Effector CD8-positive, alpha-beta T cell (primary cell): ENCODE measurements around the gene AP1S1.
"Not testable (repeated sequence)": the region's sequence is repeated elsewhere in the genome, so short reads cannot be mapped to it uniquely, and the experiment has no call there.

Experiments
- DNase-seq: peaks from one replicate; lab custom pipeline; 2025; lab: John Stamatoyannopoulos, UW

The AP1S1 gene

GRCh38 chr7:101170617-101171441 is 16.6 kb downstream of the AP1S1 start:
- peak; percentile 9 for DNase-seq

DNA sequence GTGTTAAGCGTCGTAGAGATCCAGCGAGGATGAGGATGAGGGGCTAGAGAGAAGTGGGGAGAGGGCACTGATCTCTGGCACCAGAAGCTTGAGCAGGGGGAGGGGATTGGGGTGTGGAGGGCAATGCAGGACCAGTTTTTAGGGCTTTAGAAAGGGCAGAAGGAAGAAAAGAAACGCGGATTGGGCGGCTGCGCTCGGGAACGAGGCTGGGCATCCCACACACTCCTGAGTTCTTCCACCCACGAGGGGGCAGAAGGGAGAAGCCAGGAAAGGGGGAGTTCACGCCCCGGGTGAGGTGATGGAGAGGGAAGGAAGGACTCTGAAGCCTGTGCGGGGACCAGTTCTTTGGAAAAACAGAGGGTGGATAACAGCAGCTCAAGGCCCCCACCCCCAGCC is 17.2 kb downstream of the AP1S1 start:
- DNase-seq: no peak

DNA sequence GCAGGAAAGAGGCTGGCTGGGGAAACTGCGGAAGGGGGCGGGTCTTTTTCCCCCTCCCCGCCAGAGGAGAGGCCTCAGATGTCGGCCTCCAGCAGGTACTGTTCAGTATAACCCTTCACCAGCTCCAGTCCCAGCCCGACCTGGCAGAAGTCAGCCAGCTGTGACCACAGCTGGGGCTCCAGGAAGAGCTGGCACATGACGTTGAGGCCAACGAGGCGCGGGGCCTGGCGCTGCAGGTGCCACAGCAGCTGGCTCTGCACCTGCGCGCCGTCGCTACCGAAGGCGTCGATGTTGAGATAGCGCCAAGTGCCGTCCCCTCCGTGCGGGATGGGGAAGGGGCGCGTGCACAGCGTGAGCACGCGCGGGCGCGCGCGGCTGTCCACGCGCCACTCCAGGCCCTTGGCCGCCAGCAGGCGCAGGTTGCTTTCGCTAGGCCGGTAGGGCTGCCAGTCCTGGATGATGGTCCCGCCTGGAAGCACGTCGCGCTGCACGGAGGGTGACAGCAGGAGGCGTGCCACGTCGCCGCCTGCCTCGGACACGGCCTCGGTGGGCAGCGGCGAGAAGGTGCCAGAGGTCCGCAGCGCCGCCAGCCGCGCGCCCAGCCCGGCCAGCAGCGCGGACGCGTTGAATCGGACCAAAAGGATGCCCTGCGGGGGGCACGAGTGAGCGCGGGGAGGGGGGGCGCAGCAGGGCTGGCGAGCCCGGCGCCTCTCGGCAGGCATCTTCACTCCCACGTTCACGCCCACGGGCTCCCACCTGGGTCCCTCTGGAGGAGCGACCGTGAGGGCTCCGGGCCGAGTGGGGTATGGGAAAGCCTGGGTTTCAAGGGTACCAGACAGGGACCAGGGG is 18.0 kb downstream of the AP1S1 start:
- no peak for DNase-seq

DNA sequence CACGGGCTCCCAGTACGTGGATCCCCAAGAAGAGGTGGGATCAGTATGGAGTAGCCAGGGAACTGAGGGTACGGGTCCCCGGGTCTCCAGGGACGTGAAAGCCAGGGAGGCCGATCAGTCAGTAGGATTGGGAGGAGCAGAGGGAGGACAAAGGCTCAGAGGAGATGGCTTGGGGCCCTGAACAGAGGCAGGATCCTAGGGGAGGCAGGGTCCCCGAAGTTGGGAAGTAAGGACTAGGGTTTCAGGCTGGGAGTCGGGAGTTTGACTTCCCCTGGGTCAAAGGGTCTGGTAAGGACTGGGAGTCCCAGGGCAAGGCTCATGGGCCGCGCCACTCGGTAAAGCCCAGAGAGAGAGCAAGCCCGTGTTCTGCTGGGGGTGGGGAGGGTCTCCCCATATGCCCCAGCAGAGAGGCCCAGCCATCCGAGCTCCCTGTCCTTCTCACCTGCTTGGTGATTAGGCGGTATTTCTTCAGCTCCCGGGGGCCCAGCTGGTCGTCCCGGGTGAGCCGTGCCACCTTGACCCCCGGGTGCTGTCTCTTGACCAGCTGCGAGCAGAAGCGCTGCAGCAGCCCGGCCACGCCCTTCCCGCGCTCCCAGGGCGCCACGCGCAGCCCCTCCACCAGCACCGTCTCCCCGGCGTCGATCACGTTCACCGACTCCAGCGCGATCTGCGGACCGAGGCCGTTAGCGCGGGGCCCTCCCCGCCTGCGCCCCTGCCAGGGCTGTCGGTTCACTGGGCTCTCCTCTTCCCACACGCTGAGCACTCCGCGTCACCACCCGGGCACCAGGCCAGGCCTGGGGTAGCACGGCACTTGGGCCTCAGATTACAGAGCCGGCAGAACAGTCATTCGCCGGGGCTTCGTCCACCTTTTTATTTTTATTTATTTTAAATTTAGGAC is 18.8 kb downstream of the AP1S1 start:
- DNase-seq: no peak

GRCh38 chr7:101173752-101174244 is 19.5 kb downstream of the AP1S1 start:
- DNase-seq: peak; percentile 45

DNA sequence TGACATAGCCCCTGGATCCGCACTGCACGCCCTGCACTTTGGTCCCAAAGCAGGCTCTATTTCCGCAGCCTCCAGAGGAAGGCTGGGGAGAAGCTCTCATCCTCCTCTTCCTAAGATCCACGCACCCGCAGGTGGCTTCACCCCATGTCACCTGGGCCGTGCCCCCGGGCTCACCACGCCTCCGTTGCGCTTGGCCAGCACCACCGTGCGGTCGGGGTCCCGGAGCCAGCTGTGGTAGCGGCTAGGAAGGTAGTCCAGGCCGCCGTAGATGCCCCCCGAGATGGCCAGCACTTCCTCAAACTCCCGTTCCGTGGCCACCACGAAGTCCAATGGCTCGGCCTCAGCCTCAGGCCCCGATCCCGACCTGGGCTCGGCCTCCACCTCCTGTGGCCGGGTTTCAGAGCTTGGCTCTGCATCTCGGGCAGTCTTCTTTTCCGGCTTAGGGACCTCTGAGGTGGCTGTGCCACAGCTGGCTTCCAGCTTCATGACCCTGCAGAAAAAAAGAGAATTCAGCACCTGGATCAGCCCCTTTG is 20.1 kb downstream of the AP1S1 start:
- DNase-seq: no peak

- DNase-seq: no peak
Measured at GRCh38 chr7:101175664-101176063, 21.4 kb downstream of the AP1S1 start.

GRCh38 chr7:101177644-101178043 is 23.4 kb downstream of the AP1S1 start:
- no peak for DNase-seq

- no peak for DNase-seq
Measured at GRCh38 chr7:101179117-101179516, 24.8 kb downstream of the AP1S1 start.

GRCh38 chr7:101179713-101180112 is 25.4 kb downstream of the AP1S1 start:
- DNase-seq: no peak

- no peak for DNase-seq
Measured at GRCh38 chr7:101180130-101180755, 26.0 kb downstream of the AP1S1 start, which contains the start of gene NAT16. Gene NAT16, minus strand, starts transcription at chr7:101180293. Its CDS starts 5,486 bp downstream, at chr7:101174807.

- DNase-seq: no peak
Measured at GRCh38 chr7:101185258-101185839, 31.1 kb downstream of the AP1S1 start.

- DNase-seq: no peak
Measured at GRCh38 chr7:101186194-101186593, 31.9 kb downstream of the AP1S1 start.

DNA sequence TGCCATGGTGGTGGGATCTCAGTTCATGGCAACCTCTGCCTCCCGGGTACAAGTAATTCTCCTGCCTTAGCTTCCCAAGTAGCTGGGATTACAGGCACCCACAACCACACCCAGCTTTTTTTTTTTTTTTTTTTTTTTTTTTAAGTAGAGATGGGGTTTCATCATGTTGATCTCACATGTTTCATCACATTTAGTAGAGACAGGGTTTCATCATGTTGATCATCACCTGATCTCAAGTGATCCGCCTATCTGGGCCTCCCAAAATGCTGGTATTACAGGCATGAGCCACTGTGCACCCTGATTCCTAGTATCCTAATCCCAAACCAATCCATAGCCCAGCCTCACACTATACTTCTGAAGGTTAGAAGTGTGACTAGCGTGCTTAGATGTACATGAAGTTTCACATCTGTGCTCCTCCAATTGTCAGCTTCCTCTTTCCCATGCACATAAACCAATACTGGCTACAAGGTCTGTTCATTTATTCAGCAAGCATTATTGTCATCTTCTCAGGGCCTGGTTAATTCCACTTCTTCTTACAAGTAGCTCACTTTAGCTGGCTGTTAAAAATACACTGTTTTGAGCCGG is 32.7 kb downstream of the AP1S1 start:
- DNase-seq: no peak

GRCh38 chr7:101189109-101189508 is 34.8 kb downstream of the AP1S1 start:
- no peak for DNase-seq

DNA sequence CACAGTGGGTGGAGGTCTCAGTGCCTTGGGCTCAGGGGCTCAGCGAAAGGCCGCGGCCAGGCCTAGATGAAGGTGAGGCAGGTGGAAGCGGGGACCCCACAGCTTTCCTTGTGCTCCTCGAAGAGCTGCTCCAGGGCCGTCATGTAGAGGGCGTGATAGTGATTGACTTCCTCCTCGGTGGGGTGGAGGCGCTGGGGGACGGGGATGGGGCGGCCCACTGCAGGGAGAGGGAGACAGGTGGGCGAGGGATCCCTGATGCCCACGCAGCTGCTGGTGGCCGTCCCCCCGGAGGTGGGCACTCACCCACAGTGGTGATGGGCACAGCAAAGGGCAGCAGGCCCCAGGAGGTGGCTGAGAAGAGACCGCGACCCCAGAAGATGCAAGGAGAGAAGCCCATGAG is 41.6 kb downstream of the AP1S1 start:
- no peak for DNase-seq

DNA sequence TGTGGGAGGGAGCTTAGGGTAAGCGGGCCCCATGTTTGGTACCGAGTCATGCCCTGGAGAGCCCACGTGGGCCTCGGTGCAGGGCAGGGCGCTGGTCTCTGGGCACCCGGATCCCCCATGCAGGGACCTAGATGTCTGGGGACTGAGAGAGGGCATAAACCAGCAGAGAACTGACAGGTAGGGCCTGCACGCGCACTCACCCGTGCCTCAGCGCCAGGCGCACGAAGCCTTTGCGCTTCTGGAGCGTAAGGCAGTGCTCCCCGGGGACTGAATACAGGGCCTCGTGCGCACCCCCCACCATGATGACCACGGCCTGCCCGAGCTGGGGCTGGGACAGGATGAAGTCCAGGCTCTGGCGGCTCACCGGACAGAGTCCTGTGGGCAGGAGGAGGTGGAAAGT is 43.7 kb downstream of the AP1S1 start:
- DNase-seq: no peak

DNA sequence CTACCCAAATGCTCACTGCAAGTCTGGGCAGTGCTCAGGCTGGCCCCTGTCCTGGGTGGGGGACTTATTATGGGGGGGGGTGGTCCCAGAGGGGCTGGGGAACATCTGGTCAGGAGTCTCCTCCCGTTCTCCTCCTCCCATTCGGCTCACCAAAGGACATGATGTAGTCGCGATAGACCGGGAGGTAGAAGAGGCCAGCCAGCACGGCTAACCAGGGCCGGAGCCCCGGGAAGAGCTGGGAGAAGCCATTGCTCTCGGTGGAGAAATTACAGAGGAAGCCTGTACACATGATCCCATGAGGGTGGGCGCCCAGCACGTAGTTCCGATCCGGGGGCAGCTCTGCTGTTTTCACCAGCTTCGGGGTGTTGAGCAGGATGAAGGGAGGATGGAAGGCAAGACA is 44.2 kb downstream of the AP1S1 start:
- no peak for DNase-seq

- DNase-seq: not testable (repeated sequence)
Measured at GRCh38 chr7:101199522-101199921, 45.2 kb downstream of the AP1S1 start.

DNA sequence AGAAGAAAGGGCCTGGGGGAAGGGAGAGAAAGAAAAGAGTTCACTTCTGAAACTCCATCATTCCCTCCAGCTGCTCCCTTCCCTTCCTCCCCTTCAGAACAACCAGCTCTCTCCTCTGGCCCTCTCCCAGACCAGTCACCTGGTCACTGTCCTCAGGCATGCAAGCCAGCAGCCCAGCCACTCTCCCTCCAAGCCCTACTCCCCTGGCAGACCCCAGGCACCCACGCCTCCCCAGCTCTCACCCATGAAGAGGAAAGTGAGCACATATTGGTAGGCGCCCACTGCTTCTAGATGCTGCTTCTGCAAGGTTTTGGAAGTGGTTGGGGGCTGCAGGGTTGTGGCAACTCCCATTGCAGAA is 46.2 kb downstream of the AP1S1 start:
- DNase-seq: no peak
